Measurements from ENCODE around the gene BTBD16. TPM values are rescaled to one million over a fixed set of nuclear protein-coding genes. Genes with fewer than 3 reads are reported as not detected.

The BTBD16 gene
- total and polyA plus RNA-seq, 10 of the 15 experiments (the other 5 are each of a cell fraction or from before 2014, with no cell fraction given): 0.11 TPM; not detected in 9

DNA sequence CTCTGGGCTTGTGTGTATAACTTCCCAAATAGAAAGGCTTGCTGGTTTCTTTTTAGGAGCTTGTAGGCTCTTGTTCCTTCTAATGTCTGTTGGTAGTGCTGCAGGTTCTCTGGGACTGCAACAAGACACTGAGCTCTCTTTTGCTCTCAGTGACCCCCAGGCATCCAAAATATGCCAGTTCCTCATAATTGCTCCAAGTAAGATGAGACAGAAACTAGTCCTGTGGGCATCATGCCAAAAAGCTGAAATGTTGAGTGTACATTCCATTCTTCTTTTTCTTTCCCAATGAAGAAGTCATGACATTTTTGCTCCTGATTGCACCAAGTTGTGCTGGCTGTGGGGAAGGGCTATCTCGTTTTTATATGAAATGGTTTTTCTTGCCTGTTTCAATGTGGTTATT lies 7.1 kb upstream of the BTBD16 start:
- intact Hi-C loops (cut with micrococcal nuclease; ENCODE audit: unreplicated experiment) (no loop called here), in situ Hi-C loops (cut with MboI) (no loop called here)
- POLR2A ChIA-PET: no interaction called here
- no peak for FAIRE-seq
- H3K4me2 ChIP-seq (ENCODE audit: control insufficient read depth, insufficient read depth): no peak overlapping the region
- H3K79me2 ChIP-seq (ENCODE audit: control insufficient read depth, insufficient read depth, low read length): no peaks in the 10 kb centered on the region
- RAD21 ChIA-PET (ENCODE audit: unreplicated experiment): no interaction called here
- H3K9me3 ChIP-seq (replicated peaks; ENCODE audit: control insufficient read depth, insufficient read depth, low read length): no peaks in the 10 kb centered on the region; the same call in 2 of the 3 replicates
- 0% methylated on average over 1 of the region's 1 CpG for WGBS (ENCODE audit: insufficient coverage, insufficient replicate concordance, low lambda C conversion rate, missing lambda C conversion rate)
- no peak overlapping the region for H2AFZ ChIP-seq (ENCODE audit: control insufficient read depth, low read depth, low read length)
- SMC1A ChIA-PET (ENCODE audit: uncharacterized antibody, unreplicated experiment): interaction anchor here (1.0 to 1.2 kb wide), 2 partner anchors 10 to 33 kb away, joined by 3 to 4 read pairs; no protein-coding TSS in a partner anchor
- no peak for ATAC-seq
- H3K4me3 ChIP-seq: no peak overlapping the region
- H3K27ac ChIP-seq (ENCODE audit: control insufficient read depth, insufficient read depth): no peak overlapping the region
- TF ChIP-seq NFXL1 (IDR thresholded peaks at IDR 0.05; ENCODE audit: borderline replicate concordance) (no peak), TARDBP (IDR thresholded peaks at IDR 0.05; ENCODE audit: borderline replicate concordance) (no peak), LARP7 (IDR thresholded peaks at IDR 0.05) (no peak), TBL1XR1 (IDR thresholded peaks at IDR 0.05; ENCODE audit: low read depth, low read length) (no peak), SREBF2 (IDR thresholded peaks at IDR 0.05; ENCODE audit: low read length) (no peak)
- TF ChIP-seq, protein P1, sequence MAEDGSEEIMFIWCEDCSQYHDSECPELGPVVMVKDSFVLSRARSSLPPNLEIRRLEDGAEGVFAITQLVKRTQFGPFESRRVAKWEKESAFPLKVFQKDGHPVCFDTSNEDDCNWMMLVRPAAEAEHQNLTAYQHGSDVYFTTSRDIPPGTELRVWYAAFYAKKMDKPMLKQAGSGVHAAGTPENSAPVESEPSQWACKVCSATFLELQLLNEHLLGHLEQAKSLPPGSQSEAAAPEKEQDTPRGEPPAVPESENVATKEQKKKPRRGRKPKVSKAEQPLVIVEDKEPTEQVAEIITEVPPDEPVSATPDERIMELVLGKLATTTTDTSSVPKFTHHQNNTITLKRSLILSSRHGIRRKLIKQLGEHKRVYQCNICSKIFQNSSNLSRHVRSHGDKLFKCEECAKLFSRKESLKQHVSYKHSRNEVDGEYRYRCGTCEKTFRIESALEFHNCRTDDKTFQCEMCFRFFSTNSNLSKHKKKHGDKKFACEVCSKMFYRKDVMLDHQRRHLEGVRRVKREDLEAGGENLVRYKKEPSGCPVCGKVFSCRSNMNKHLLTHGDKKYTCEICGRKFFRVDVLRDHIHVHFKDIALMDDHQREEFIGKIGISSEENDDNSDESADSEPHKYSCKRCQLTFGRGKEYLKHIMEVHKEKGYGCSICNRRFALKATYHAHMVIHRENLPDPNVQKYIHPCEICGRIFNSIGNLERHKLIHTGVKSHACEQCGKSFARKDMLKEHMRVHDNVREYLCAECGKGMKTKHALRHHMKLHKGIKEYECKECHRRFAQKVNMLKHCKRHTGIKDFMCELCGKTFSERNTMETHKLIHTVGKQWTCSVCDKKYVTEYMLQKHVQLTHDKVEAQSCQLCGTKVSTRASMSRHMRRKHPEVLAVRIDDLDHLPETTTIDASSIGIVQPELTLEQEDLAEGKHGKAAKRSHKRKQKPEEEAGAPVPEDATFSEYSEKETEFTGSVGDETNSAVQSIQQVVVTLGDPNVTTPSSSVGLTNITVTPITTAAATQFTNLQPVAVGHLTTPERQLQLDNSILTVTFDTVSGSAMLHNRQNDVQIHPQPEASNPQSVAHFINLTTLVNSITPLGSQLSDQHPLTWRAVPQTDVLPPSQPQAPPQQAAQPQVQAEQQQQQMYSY (CRISPR knock-in tag; IDR thresholded peaks at IDR 0.05): no peak
- TF ChIP-seq, protein P2, sequence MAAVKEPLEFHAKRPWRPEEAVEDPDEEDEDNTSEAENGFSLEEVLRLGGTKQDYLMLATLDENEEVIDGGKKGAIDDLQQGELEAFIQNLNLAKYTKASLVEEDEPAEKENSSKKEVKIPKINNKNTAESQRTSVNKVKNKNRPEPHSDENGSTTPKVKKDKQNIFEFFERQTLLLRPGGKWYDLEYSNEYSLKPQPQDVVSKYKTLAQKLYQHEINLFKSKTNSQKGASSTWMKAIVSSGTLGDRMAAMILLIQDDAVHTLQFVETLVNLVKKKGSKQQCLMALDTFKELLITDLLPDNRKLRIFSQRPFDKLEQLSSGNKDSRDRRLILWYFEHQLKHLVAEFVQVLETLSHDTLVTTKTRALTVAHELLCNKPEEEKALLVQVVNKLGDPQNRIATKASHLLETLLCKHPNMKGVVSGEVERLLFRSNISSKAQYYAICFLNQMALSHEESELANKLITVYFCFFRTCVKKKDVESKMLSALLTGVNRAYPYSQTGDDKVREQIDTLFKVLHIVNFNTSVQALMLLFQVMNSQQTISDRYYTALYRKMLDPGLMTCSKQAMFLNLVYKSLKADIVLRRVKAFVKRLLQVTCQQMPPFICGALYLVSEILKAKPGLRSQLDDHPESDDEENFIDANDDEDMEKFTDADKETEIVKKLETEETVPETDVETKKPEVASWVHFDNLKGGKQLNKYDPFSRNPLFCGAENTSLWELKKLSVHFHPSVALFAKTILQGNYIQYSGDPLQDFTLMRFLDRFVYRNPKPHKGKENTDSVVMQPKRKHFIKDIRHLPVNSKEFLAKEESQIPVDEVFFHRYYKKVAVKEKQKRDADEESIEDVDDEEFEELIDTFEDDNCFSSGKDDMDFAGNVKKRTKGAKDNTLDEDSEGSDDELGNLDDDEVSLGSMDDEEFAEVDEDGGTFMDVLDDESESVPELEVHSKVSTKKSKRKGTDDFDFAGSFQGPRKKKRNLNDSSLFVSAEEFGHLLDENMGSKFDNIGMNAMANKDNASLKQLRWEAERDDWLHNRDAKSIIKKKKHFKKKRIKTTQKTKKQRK (IDR thresholded peaks at IDR 0.05; ENCODE audit: low read depth, low read length): no peak
- TF ChIP-seq, protein P3, sequence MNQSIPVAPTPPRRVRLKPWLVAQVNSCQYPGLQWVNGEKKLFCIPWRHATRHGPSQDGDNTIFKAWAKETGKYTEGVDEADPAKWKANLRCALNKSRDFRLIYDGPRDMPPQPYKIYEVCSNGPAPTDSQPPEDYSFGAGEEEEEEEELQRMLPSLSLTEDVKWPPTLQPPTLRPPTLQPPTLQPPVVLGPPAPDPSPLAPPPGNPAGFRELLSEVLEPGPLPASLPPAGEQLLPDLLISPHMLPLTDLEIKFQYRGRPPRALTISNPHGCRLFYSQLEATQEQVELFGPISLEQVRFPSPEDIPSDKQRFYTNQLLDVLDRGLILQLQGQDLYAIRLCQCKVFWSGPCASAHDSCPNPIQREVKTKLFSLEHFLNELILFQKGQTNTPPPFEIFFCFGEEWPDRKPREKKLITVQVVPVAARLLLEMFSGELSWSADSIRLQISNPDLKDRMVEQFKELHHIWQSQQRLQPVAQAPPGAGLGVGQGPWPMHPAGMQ (IDR thresholded peaks at IDR 0.05; ENCODE audit: borderline replicate concordance): no peak
- CTCF ChIA-PET: interaction anchor here (0.9 to 1.6 kb wide), 2 partner anchors 15 to 171 kb away, joined by 4 read pairs; no protein-coding TSS in a partner anchor
- DNase-seq (ENCODE audit: low read depth, low spot score): no peak
- no peaks in the 10 kb centered on the region for H3K36me3 ChIP-seq (ENCODE audit: control insufficient read depth in 2 of 2, insufficient read depth in 2 of 2, low read length in 1 of 2)
- H3K4me1 ChIP-seq (ENCODE audit: control insufficient read depth, insufficient read depth, low read length): no peaks in the 10 kb centered on the region
- H3K9ac ChIP-seq (ENCODE audit: control insufficient read depth, insufficient read depth, low read length): no peak overlapping the region
- H4K20me1 ChIP-seq (ENCODE audit: control insufficient read depth, insufficient read depth): no peaks in the 10 kb centered on the region
- no peaks in the 10 kb centered on the region for H3K27me3 ChIP-seq (replicated peaks in 1 of 2; ENCODE audit: control insufficient read depth in 2 of 2, insufficient read depth in 2 of 2, low read length in 1 of 2)
- no TSS peak for BruUV-seq (replicated peaks)
